HG03159 (cell line): ENCODE results near the gene IL1RAPL1.

Experiments used
- ATAC-seq: cut with Tn5 transposase; IDR thresholded peaks from one replicate; pipeline ENCODE4 v1.9.1; 2021; ENCODE audit warnings: mild to moderate bottlenecking, moderate library complexity; ENCODE audit not compliant: unreplicated experiment

IL1RAPL1 gene

GRCh38 chrX:29617276-29617675, 1030.0 kb downstream of the IL1RAPL1 start:
- no peak for ATAC-seq

DNA sequence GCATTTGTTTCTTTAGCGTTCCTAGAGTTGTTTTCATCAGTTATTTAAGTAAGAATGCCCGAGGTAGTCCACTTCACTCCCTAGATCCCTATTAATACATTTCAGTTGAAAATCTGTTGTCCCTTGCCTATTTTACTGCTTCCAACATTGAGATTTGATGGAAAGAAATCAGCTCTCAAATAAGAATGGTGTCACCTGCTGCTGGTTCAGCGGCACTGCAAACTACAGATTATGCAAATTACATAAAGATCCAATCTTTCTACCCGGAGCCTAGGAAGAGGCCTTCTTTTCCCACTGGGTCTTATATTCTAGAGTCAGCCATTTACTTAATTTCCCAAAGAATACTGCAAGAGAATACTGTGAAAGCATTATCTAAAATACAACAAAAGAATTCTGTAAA, 1030.5 kb downstream of the IL1RAPL1 start:
- ATAC-seq, result no peak

GRCh38 chrX:29627833-29628232, 1040.6 kb downstream of the IL1RAPL1 start:
- peak; percentile 63 for ATAC-seq

GRCh38 chrX:29634516-29634915, 1047.3 kb downstream of the IL1RAPL1 start:
- ATAC-seq, result no peak

- no peak for ATAC-seq
Measured at GRCh38 chrX:29636331-29636730, 1049.1 kb downstream of the IL1RAPL1 start.

- no peak for ATAC-seq
Measured at GRCh38 chrX:29640106-29640505, 1052.9 kb downstream of the IL1RAPL1 start.

- ATAC-seq, result no peak
Measured at GRCh38 chrX:29641461-29641860, 1054.2 kb downstream of the IL1RAPL1 start.

- ATAC-seq, result no peak
Measured at GRCh38 chrX:29643181-29643580, 1055.9 kb downstream of the IL1RAPL1 start.

- no peak for ATAC-seq
Measured at GRCh38 chrX:29648161-29648560, 1060.9 kb downstream of the IL1RAPL1 start.

GRCh38 chrX:29652484-29652883, 1065.2 kb downstream of the IL1RAPL1 start:
- ATAC-seq, result no peak

DNA sequence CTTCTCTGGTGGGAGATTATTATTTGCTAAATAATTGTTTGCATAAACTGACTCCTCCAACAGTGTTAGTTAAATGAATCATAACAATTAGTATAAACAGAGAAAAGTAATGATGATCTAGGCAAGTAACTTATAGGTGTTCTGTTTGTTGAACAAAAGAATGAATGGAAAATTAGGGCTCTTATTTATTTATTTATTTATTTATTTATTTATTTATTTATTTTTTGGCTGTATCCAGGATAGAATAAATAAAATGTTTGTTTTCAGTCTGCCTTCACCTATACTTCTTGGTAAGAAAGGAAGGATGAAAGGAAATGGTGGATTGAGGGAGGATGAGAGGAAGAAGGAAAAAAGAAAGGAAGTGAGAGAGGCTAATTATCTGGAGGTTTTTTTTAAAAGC, 1066.5 kb downstream of the IL1RAPL1 start:
- ATAC-seq, result no peak

DNA sequence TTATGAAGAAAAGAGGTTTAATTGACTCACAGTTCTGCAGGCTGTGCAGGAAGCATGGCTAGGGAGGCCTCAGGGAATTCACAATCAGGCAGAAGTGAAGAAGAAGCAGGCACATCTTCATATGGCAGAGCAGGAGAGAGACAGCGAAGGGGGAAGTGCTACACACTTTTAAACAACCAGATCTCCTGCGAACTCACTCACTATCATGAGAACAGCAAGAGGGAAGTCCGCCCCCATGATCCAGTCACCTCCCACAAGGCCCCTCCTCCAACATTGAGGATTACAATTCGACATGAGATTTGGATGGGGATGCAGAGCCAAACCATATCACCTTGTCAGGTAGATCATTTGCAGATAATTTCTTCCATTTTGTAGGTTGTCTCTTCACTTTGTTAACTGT, 1072.7 kb downstream of the IL1RAPL1 start:
- ATAC-seq, result no peak

DNA sequence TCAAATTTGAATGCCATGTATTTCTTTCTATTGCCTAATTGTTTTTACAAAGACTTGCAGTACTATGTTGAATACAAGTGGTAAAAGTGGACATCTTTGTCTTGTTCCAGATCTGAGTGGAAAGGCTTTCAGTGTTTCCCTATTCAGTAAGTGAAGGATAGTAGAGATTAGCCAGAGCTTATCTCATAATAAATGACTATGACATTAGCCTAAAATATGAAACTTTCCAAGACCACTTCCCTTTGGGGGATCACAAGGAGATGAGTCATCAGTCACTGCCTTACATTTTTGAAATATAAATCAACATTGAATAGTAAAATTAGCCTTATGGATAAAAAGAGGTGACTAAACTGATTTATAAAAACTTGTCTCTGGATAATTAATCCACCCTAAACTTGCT, 1074.0 kb downstream of the IL1RAPL1 start:
- no peak for ATAC-seq

GRCh38 chrX:29662101-29662500, 1074.9 kb downstream of the IL1RAPL1 start:
- ATAC-seq, result no peak

DNA sequence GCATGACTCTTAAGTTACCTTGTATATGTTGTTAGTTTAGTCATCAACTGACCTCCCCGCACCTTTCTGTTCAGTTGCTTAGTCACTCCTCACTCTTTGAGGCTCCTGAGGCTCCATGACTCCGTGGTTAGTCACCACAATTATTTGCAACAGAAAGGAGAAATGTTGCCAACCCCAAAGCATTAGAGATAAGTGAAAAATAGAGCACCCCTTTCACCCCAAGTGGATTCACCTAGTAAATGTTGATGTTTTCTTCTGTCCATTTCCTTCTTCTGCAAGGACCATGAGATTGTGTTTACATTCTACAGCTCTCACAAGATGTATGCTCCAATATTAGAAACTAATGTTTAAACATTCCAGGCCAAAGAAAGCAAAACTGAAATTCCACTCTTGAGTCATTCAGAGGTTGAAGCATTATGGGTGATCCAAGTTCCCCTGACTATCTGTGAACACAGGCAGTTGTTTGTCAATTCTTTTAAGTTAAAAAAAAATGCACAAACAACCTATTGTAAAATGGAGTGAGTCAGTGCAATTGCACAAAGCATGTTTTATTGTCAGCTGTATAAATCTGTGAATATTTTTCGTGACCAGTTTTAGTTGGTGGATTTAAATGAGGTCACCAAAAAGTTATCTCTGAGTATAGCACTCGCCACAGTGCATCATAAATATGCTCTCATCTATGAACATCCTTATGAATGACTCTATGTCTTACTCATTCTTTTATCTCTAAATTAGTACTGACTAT, 1075.7 kb downstream of the IL1RAPL1 start:
- peak; percentile 71 for ATAC-seq

- ATAC-seq, result no peak
Measured at GRCh38 chrX:29665532-29665931, 1078.3 kb downstream of the IL1RAPL1 start.

DNA sequence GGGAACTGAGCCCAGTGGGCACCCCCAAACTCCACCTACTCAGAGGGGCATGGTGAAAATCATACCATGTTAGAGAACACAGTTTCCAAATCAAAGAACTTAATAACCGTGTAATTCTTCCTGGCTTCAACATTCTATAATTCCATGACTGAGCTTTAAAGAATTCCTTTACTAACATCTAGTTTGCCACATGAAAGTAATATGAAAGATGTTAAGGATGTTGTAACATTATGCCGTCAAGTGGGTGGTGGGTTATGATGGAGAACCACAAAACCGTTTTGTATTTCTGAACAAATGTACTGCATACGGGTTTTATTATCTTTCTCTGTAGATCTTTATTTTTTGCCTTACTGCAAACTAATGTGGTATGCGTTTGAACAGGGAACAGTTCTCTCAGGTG, 1079.1 kb downstream of the IL1RAPL1 start:
- ATAC-seq, result no peak

DNA sequence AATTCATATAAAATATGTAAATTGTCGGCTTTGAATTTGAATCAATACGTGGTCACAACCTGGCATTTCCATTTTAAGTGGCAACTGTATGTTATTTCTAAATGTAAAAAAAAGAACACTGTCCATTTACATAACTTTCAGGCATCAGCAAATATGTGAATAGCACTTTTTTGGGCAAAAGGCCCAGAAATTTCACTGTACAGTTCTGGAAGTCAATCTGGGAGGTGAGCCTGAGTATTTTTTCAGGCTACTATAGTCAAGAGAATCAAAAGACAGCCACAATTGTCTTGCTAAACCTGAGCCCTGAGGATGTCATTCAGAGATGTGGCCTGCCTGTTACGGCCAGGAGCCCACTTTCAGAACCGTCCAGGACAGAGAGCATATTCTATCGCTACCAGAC, 1084.2 kb downstream of the IL1RAPL1 start:
- ATAC-seq, result no peak

GRCh38 chrX:29687687-29688086, 1100.4 kb downstream of the IL1RAPL1 start:
- ATAC-seq, result no peak

DNA sequence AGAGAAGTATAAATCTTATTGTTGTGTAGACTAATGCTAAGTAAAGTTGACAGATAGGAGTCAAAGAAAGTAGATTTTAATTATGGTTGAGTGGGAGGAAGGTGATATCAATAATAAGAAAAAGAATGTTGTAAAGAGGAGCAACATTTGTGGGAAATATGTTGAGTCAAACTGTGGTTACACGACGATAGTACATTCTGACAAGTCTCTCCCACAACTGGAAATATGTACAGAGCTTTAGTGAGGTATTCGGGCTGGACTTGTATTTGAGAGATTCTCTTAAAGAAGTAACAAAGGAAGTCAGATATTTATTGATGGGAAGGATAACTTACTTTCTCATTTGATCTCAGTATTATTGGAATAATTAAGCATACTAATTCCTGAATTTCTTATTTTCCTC, 1102.8 kb downstream of the IL1RAPL1 start:
- no peak for ATAC-seq

GRCh38 chrX:29691044-29691443, 1103.8 kb downstream of the IL1RAPL1 start:
- ATAC-seq, result no peak

DNA sequence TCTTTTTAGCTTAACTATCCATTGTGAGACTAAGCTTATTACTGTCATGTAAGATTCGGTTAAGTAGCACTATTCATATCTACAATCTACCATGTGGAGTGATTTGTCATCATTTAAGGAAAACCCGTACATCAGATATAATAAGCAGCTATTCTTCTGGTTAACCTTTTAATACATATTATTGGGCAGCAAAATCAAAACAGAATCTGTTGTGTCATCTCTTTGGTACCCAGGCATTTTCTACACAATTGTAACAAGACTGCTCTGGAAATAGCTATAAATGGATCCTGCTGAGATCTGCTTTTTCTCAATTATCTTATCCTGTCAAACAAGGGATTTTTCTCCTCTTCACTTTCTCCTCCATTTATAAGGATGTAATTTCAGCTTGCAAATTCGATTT, 1106.7 kb downstream of the IL1RAPL1 start:
- ATAC-seq, result no peak

DNA sequence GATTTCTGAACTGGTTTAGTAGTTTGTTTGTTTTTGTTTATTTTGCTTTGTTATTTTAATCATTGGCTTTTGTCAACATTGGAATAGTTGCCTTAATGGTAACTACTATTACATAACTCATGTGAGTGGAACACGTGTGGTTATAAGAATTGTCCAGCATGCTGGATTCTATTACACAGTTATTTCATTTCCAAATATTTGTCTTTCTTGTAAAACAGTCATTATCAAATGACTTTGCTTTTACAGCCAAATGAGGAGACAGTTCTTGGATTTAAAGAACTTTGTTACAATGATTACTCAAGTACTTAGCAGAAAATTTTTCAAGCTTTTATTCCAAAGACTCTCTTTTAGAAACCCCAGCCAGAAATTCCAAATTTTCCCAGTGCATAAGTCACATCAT, 1112.0 kb downstream of the IL1RAPL1 start:
- no peak for ATAC-seq
